ENCODE results near the gene OSGEP.

OSGEP gene

DNA sequence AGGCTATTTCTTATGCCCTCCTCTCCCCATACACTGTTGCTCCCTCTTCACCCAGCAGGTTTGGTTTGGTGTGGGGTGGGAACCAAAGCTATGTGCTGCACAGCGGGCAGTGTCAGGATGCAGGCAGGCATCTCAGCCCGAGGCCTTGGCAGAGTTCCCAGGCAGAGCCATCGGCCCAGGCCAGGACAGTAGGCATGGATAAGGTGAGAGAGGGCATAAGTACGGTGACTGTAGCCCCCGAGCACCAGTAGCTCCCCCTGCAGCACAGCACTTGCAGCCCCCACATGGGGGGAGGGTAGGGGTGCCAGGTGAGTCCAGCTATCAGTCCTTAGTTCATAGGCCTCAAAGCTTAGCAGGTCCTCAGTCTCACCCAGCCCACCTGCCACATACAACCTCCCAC, 25.8 kb downstream of the OSGEP start:
- DNase-seq = no peak

DNA sequence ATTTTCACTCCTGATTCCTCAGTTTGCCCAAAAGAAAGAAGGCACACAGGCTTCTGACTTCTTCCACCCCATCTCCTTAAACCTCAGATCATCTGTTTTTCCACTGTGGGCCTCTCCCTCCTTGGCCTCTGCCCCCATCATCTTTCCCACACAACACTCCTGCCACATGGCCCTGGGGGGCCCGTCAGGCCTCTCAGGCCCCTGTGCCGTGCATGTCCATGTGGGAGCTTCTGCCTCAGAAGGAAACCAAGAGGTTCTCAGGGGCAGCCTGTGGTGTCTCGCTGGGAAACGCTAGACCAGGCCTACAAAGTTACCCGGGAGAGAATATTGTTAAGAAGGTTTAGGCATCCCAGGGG, 26.6 kb downstream of the OSGEP start:
- DNase-seq = no peak

DNA sequence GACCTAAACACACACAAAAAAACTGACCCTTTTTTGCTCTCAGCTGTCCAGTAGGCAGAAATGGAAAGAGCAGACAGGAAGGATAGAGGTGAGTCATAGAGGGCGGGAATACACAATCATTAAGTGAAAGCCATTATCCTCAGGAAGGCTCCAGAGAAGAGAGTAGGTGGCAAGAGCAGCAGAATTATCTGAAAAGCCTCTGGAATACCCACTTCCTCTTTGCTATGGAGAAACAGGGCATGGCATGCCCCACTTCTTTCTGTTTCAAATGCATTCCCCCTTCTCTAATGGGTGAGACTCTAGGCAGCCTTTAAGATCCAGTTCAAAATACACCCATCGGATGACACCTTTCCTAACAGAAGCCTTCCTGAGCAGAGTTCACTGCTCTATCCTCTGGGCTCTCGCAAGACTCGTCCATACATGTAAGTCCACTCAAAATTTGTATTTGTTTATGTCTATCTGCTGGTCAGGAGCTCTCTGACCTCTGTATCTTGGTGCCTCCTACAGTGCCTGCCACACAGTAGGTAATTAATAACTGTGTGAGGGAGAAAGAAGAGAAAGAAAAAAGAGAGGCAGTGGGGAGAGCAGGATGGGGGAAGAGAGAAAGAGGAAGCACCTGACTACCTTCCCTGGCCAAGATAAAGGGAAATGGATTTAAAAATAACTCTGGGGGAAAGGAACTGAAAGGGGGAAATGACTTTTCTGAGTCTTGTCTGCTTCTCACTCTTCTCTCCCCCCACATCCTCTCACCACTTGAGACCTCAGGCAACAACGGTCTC, 27.2 kb downstream of the OSGEP start:
- no peak for DNase-seq

DNA sequence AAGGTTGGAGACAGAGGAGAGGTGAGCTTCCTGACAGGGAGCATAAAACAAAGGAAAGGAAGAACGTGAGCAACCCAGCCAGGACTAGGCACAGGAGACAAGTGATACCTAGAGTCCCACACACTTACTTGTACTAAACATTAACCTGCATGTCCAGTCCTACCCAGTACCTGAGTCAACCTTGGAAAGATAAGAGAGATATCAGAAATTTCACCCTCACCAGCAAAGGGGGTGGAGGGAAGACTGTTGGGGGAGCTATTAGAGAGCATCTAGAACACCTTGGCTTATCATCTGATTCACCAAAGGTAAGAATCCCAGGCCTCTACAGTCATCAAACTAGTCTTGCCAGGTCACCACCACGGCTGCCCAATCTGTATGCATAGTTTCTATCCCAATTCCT, 29.8 kb downstream of the OSGEP start:
- no peak for DNase-seq

DNA sequence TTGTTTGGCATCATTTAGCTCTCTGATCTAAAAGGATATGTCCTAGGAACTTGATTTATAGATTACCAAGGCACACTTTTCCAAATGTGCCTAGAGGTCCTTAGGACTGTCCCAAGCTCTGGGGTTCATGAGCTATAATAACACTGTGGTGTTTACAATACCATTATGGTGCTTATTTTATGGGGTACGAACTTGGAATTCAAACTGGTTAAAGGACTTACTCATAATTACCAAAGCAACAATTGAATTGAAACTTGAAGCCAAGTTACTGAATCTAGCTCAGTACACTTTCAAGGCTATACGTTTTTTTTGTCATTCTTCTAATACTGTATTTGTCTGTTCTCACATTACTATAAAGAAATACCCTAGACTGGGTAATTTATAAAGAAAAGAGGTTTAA, 31.7 kb downstream of the OSGEP start:
- no peak for DNase-seq

DNA sequence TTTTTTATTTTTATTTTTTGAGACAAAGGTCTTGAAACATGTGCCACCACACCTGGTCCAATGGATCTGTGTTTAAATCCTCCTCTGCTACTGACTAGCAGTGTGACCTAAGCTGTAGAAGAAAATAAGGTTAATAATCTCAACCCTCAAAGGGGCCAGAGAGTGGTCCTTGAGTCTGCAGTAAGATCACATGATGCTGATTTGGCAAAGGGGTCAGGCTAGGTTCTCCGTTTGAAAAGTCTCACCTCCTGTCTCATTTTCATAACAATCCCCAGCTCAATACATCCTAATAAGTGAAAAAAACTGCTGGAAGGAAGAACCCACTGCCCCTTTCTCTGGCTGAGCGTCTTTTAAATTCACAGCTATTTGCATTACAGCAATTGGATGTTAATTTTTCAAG, 33.3 kb downstream of the OSGEP start:
- DNase-seq = no peak

DNA sequence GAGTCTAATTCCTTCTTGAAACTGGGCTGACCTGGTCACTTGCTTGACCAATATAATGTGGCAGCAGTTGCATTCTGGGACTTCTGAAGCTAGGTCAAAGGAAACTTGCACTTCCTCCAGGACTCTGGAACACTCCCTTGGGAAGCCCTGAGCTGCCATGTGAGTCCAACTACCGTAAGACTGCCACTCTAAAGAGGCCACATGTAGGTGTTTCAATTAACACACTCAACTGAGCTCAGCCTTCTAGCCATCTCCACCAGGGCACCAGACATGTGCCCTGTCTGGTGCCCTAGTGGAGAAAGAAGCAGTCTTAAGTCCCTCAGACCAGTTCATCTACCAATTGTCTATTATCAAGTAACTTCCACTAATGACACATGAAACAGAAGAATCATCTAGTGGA, 35.2 kb downstream of the OSGEP start:
- DNase-seq = no peak

DNA sequence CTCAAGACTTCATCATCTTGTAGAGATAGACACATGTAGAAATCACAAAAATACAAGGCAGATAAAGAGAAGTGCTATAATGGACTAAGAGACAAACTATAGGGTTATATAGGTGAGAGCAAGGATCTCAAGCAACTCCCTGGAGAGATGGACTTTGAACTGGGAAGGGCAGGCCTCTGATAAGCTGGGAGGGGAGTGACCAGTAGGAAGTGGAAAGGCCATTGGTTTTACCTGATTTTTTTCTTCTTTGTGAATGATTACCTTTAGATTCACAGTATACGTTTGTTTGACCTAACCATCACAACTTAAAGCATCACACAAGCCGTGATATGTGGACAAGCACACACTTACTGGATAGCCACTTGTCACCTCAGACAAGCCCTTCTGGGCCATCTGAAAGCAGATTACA, 36.1 kb downstream of the OSGEP start:
- no peak for DNase-seq

DNA sequence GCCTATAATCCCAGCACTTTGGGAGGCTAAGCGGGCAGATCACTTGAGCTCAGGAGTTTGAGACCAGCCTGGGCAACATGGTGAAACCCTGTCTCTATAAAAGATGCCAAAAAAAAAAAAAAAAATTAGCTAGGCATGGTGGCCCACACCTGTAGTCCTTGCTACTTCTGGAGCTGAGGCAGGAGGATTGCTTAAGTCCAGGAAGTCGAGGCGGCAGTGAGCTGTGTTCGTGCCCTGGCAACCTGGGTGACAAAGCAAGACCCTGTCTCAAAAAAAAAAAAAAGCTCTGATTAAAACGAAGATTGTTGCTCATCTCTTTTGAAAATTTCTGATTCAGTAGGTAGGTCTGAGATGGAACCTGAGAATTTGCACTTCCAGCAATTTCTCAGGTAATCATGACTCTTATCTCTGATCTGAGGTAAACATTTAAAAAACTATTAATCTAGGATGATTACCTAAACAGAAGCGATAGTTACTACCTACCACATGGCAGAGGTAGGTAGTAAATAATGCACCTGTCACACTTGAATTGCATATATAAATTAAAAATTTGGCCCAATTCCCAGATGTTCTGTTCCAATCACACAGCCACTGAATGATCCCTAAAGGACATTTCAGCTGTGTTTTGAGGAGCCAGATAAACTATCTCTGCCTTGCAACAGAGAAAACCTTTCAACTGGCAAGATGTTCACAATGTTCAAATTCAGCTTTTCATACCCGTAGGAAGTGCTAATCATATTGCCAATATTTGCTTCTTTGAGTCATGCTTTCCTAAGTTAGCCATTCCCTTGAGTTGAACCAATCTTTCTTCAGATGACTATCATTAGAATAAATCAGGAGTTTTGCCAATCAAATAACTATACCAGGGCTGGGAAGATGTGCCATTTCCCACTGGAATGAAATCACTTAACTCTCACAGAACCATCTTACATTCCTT, 37.1 kb downstream of the OSGEP start:
- DNase-seq = peak; percentile 84

DNA sequence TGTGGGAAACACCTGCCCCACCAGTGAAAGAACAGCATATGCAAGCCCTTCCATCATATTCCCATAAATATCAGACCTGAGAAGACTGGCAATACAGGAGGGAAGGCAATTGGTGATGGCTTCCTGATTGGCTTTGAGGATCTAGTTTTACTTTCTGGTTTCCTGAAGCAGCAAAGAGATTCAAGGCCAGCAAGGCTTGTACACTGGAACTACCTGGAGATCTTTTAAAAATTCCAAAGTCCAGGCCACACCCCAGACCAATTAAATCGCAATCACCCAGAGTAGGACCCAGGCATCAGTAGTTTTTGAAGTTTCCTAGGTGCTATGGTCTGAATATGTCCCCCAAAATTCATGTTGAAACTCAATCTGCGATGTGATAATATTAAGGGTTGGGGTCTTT, 38.4 kb downstream of the OSGEP start:
- DNase-seq = no peak

DNA sequence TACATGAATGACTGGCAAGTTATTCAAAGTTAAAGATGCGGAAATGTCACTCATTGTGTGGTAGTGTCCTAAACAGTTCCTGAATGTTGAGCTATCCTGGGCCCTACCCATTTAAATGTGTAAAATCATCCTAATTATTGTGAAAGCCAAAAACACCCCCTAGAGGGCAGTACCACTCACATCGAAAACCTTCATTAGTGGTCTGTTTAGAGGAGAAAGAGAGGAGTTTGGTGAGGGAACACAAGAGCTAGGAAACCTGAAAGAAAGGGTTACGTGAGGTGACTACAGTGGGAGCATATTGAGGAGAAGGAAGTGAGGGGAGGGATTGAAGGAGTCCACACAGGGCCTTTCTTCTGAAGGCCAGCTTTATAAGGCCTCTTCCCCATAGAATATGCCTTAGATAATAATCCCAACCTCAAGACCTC, 38.8 kb downstream of the OSGEP start:
- peak; percentile 43 for DNase-seq

DNA sequence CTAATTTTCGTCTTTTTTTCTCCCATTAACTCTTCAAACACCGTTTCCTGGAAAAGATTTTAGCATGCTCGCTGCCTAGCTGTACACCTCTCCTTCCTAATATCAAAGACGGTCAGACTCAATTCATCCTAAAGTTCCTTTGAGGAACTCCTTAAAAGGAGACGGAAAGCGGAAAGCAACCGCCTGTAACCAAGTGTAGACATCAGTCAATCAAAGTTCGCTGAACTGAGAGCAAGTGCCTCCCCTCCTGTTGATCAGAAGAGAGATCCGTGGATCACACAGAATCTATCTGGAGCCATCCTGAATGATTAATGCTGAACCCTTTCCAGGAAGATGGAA, 40.9 kb downstream of the OSGEP start:
- DNase-seq = no peak

DNA sequence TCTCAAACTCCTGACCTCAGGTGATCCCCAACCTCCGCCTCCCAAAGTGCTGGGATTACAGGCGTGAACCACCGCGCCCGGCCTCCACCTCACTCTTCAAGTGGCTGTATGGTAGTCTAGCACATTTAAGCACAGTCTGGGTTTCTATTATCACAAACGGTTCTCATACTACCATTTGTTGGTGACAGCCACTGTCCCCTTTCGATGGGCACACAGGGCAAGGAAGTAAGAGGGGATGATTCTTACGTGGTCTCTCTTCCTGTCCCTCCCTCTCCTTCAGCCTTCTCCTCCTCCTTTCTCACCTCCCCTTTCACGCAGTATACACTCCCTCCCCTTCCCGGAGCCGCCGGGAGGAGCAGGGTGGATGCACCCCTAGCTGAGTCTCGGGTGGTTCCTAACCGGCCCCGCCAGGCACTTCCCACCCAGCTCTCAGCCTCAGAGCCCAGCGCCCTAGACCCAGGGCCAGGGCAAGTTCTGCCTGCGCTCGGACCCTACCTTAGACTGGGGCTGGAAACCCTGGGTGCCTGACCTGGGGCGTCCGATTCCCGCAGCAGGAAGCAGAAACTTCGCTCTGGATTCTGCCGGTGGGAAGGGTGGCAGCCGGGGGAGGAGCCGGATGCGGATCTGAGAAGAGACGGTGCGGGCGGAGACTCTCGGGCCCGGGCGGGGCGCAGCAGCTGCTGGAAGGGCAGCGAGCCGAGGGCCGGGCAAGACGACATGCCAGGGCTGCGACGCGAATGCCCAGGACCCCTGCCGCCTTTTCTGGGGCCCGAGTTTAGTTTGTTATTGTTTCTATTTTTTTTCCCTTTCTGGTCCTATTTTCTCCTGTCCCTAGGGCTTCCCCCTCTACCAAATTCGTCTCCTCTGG, 41.5 kb downstream of the OSGEP start, which contains the start of gene TEP1:
Gene TEP1, minus strand, starts transcription at position 626 of the 868 bp plus-strand sequence. CDS start 5,062 bp downstream, outside the sequence.
- DNase-seq = peak; percentile 62

DNA sequence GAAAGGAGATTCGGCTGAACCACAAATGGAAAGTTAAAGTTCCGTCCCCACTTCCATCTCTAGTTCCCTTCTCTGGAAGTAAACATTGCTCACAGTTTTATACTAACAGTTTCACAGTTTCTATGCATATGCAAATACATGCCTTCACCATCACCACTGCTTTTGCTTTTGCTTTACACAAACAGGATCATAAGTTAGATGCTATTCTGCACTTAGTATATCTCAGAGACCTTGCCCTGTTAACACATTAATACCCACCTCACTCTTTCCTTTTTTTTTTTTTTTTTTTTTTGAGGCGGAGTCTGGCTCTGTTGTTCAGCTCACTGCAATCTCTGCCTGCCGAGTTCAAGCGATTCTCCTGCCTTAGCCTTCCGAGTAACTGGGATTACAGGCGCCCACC, 42.2 kb downstream of the OSGEP start:
- DNase-seq = no peak

DNA sequence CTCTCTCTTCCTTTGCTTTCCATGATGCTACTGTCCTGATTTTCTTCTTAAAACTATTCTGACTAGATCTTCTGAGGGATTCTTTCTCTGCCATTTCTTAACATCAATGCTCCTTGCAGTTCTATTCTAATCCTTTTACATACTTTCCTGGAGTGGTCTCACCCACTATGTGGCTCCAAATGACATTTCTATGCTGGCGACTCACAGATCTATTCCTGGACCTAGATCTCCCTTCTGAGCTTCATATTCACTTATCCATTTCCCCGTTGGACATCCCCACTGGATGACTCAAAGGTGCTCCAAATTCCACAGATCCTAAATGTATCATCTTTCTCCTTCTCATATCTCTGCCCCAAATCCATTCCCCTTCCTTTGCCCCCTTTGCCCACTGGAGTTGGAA, 45.4 kb downstream of the OSGEP start:
- DNase-seq = no peak

DNA sequence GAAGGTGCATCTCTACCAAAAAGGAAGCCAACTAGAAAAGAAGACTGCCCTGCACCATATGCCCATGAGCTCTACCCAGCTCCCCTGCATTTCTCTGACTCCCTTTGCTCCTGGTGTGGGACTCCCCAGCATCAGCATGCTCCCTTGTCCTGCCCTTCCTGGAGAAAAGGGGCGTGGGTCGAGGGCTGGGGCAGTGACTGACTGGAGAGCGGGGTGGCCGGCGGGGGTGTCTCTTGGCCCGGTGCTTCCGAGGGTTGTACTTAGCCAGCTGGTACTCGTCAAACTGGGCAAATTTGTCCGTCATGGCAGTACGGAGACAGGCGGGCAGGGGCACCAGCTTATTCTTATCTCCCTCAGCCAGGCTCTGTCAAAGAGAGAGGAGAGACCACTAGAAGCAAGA, 51.1 kb downstream of the OSGEP start:
- no peak for DNase-seq

DNA sequence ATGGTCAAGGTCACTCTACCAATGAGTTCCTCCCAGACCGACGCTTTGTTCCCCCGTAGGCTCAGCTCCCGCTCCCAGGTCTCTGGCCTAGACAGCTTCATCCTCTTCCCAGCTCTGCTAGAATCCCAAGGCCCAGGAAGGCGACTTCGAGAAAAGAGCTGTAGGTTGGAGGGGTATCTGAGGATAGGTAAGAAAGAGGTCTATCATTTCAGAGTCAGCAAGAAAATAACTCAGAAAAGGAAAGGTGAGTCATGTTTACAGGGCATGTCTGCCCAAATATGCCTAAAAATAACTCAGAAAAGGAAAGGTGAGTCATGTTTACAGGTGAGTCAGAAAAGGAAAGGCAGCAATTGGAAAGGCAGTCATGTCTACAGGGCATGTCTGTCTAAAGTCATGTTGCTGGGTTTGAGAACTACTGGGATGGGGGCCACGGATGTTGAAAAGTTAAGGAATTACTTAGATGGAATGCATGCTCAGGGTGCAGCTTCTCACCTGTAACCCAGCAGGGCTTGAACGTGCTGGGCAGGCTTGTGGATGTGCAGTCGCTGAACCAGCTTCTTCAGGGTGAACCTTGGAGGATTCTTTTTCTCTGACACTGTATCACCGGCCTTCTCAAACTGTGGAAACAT, 53.5 kb downstream of the OSGEP start:
- no peak for DNase-seq

DNA sequence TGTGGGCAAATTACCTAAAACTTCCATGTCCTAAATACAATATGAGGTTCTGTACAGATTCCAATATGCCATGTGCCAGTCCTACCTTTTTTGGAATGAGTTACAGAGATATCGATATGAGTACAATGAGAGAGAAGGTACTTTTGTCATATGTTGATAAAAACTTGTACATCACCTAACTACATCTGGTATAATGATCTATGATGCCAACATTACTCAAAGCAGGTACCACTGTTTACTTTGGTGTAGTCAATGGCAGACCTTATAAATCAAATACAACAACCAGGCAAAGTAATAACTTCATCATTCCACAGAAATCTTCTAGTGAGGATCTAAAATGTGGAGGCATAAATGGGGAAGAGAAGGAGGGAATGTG, 54.0 kb downstream of the OSGEP start:
- no peak for DNase-seq

DNA sequence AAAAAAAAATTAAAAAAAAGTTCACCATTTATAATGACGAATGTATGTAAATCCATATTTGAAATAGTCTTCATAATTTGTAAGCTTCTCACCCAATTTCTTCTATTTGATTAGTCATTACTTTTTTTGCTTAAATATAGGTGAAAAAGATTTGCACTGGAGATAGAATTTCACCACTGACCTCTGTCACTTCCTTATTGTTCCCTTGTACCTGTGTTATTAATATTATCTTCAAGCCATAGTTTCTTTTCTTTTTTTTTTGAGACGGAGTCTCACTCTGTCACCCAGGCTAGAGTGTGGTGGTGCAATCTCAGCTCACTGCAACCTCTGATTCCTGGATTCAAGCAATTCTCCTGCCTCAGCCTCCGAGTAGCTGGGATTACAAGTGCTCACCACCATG, 57.1 kb downstream of the OSGEP start:
- no peak for DNase-seq

Data from COR-L47 (cell line).